Neuron (in vitro differentiated cells): Measurements from ENCODE around the gene BSG.

Experiments used
- H2AFZ ChIP-seq: one replicate; pipeline ENCODE4 v1.6.1; 2013; ENCODE audit warnings: low read depth, mild to moderate bottlenecking, inconsistent platforms, low read length, moderate library complexity
- H3K27me3 ChIP-seq: one replicate; pipeline ENCODE4 v1.6.1; 2013; ENCODE audit warnings: low read length; ENCODE audit not compliant: insufficient read depth
- H3K36me3 ChIP-seq: one replicate; pipeline ENCODE4 v1.6.1; 2013; ENCODE audit warnings: low read length; ENCODE audit not compliant: insufficient read depth
- H3K4me1 ChIP-seq: one replicate; pipeline ENCODE4 v1.6.1; 2013; ENCODE audit warnings: low read length; ENCODE audit not compliant: insufficient read depth
- H3K4me3 ChIP-seq: 2 replicates; pipeline ENCODE4 v1.5.1; 2013; ENCODE audit warnings: mild to moderate bottlenecking, low read length, moderate library complexity
- H3K9me3 ChIP-seq: one replicate; pipeline ENCODE4 v1.6.1; 2013; ENCODE audit warnings: low read length

BSG gene

GRCh38 chr19:535017-535835, 37.2 kb upstream of the BSG start:
- Histone ChIP-seq H3K36me3 (peaks cover 46% of the 10 kb centered on the region), H3K4me1 (peaks cover 13% of the 10 kb centered on the region), H3K9me3 (no peaks in the 10 kb centered on the region)

GRCh38 chr19:536031-536880, 36.1 kb upstream of the BSG start:
- peaks cover 13% of the 10 kb centered on the region for H3K4me1 ChIP-seq
- no peak overlapping the region for H3K4me3 ChIP-seq
- no peaks in the 10 kb centered on the region for H3K9me3 ChIP-seq
- no peaks in the 10 kb centered on the region for H3K27me3 ChIP-seq
- H3K36me3 ChIP-seq = peaks cover 51% of the 10 kb centered on the region
- no peak overlapping the region for H2AFZ ChIP-seq

More at GRCh38 chr19:535017-535835, 37.2 kb upstream of the BSG start:
- Histone ChIP-seq H3K4me3 (no peak overlapping the region), H2AFZ (no peak overlapping the region), H3K27me3 (no peaks in the 10 kb centered on the region)

DNA sequence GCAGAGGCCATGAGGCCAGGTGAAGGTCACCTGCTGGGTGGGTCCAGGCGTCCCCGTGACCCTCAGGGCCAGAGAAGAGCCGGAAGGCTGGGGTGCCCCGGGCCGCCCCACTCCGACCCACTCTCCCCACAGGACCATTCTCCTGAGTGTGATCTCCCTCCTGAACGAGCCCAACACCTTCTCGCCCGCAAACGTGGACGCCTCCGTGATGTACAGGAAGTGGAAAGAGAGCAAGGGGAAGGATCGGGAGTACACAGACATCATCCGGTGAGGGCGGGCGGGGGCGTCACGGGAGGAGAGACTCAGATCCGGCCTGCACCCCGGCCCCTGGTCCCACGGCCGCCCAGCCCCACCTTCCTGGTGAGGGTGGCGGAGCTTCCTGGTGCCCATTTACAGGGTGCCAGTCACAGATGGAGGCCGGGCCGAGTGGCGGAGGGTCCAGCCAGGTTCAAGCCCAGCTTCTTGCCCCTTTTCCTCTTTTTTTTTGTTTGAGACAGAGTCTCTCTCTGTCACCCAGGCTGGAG, 35.5 kb upstream of the BSG start:
- Histone ChIP-seq H3K4me1 (peaks cover 13% of the 10 kb centered on the region), H3K27me3 (no peaks in the 10 kb centered on the region), H3K36me3 (peaks cover 58% of the 10 kb centered on the region), H3K4me3 (no peak overlapping the region), H3K9me3 (no peaks in the 10 kb centered on the region), H2AFZ (no peak overlapping the region)

- Histone ChIP-seq H2AFZ (no peak overlapping the region), H3K9me3 (no peaks in the 10 kb centered on the region), H3K27me3 (no peaks in the 10 kb centered on the region), H3K4me1 (peaks cover 3% of the 10 kb centered on the region), H3K4me3 (no peak overlapping the region), H3K36me3 (peaks cover 62% of the 10 kb centered on the region)
These were observed 33.6 kb upstream of the BSG start for GRCh38 chr19:538641-539428.

GRCh38 chr19:539429-540030, 32.9 kb upstream of the BSG start:
- H3K4me3 ChIP-seq = no peak overlapping the region
- no peaks in the 10 kb centered on the region for H3K9me3 ChIP-seq
- no peaks in the 10 kb centered on the region for H3K4me1 ChIP-seq
- H3K27me3 ChIP-seq = no peaks in the 10 kb centered on the region
- peaks cover 61% of the 10 kb centered on the region for H3K36me3 ChIP-seq
- H2AFZ ChIP-seq = no peak overlapping the region

DNA sequence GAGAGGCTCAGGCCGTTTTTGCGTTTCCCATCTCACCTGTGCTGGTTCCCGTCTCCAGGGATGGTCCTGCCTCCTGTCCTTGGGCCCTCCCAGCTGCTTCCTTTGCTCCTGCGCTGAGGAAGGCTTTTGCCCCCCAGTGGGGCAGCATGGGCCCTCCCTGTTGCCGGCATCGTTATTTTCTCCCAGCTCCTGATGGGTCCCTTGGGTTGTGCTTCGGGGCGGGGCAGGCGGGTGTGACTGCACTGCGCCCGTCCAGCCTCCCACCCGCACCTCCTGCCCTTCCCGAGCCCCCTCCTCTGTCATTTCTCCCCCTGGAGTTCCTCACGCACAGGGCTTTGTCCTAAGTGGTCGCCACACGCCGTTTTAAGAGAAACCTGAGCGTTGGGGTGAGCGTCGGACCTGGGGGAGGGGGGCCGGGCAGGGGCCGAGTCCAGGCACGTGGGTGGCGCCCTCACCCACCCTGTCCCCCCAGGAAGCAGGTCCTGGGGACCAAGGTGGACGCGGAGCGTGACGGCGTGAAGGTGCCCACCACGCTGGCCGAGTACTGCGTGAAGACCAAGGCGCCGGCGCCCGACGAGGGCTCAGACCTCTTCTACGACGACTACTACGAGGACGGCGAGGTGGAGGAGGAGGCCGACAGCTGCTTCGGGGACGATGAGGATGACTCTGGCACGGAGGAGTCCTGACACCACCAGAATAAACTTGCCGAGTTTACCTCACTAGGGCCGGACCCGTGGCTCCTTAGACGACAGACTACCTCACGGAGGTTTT, 31.3 kb upstream of the BSG start:
- no peaks in the 10 kb centered on the region for H3K4me1 ChIP-seq
- no peaks in the 10 kb centered on the region for H3K9me3 ChIP-seq
- H3K4me3 ChIP-seq = no peak overlapping the region
- H3K36me3 ChIP-seq = peaks cover 50% of the 10 kb centered on the region
- H3K27me3 ChIP-seq = no peaks in the 10 kb centered on the region
- no peak overlapping the region for H2AFZ ChIP-seq

GRCh38 chr19:541699-542098, 30.7 kb upstream of the BSG start:
- H3K9me3 ChIP-seq = no peaks in the 10 kb centered on the region
- H3K36me3 ChIP-seq = peaks cover 43% of the 10 kb centered on the region
- no peak overlapping the region for H2AFZ ChIP-seq
- H3K27me3 ChIP-seq = no peaks in the 10 kb centered on the region
- no peak overlapping the region for H3K4me3 ChIP-seq
- H3K4me1 ChIP-seq = no peaks in the 10 kb centered on the region

DNA sequence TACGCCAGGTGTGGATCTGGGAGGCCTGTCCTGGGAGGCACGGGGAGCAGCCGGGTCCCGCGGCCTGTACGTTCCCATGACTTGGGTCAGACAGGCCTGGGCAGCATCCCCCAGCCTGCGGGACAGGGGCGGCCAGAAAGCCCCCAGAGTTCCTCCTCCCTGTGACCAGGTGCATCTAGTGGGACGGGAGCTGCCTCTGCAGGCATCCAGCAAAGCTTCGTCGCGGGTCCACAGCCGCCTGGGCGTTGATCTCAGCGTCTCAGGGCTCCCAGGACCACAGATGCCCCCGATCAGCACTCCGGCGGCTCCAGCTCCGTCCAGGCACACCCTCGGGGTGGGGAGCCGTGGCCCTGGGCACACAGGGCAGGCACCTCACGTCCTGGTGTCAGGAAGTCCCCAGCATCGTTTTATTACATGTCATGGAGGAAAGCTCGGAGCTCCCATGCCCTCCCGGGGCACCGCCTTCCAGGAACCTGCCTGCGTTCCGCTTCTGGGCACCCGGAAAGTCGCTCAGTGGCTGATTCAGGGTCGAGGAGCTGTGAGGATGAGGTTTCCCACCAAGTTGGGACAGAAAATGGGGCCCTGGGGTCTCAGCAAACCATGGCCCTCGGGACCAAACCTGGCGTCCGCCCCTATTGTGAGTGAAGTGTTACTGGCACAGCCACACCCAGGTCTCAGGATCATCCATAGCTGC, 30.1 kb upstream of the BSG start:
- H3K36me3 ChIP-seq = peaks cover 39% of the 10 kb centered on the region

DNA sequence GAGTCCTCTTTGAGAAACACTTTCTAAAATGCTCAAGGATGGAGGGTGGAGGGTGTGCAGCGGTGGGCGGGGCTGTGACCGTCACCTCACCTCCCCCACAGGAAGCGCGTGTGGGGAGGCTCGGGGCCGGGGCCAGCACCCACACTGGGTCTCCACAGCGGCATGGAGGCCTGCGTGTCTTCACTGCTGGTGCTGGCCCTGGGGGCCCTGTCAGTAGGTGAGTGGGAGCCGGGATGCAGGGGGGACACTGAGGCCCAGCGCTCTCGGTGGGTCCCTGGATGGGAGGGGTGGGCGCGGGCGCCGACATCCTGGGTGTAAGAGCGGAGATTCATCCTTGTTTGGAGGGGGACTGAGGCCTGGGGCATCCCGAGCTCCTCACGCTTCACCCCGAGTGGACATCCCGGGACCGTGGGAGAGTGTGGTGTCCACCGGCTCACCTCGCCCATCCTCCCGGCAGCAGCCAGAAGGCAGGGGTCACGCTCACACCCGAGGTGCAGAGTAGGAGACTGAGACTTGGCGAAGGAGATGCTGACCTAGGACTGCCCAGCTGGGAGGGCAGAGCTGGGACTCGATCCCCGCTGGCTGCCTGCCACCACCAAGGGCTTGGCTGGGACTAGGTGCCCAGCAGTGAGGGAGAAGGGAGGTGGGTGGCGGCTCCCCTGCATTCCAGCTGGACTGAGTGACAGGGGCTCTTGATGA, 28.3 kb upstream of the BSG start, which contains the start of gene GZMM:
Gene GZMM, plus strand, starts transcription at position 144 of the 699 bp plus-strand sequence. Its CDS starts 19 bp downstream, at position 163.
- Histone ChIP-seq H3K4me3 (no peak within 1 kb of the TSS), H2AFZ (no peak within 1 kb of the TSS), H3K27me3 (no peaks in the 10 kb centered on the region), H3K4me1 (no peaks in the 10 kb centered on the region), H3K9me3 (no peaks in the 10 kb centered on the region), H3K36me3 (peaks cover 26% of the 10 kb centered on the region)

More for the DNA sequence above, 30.1 kb upstream of the BSG start:
- Histone ChIP-seq H2AFZ (no peak overlapping the region), H3K27me3 (no peaks in the 10 kb centered on the region), H3K9me3 (no peaks in the 10 kb centered on the region), H3K4me3 (no peak overlapping the region), H3K4me1 (no peaks in the 10 kb centered on the region)

GRCh38 chr19:547117-547516, 25.3 kb upstream of the BSG start:
- no peaks in the 10 kb centered on the region for H3K27me3 ChIP-seq
- H3K4me1 ChIP-seq = peaks cover 4% of the 10 kb centered on the region
- H3K4me3 ChIP-seq = no peak overlapping the region
- H3K36me3 ChIP-seq = peaks cover 5% of the 10 kb centered on the region
- H3K9me3 ChIP-seq = no peaks in the 10 kb centered on the region
- H2AFZ ChIP-seq = no peak overlapping the region
